Glutamatergic neuron (in vitro differentiated cells): ENCODE data around the gene C9orf153. TPM values are rescaled to one million over a fixed set of nuclear protein-coding genes. Genes with fewer than 3 reads are reported as not detected.

Experiments
- DNase-seq: peaks from one replicate; pipeline ENCODE4 v3.0.0; 2022
- H3K27ac Mint-ChIP-seq: one replicate; pipeline ENCODE4 v1.8.0; 2020; ENCODE audit warnings: mild to moderate bottlenecking, mixed read lengths, inconsistent platforms; ENCODE audit not compliant: unreplicated experiment
- H3K27me3 Mint-ChIP-seq: one replicate; pipeline ENCODE4 v1.8.0; 2020; ENCODE audit warnings: mild to moderate bottlenecking, moderate library complexity, mixed read lengths, inconsistent platforms; ENCODE audit not compliant: unreplicated experiment
- H3K36me3 Mint-ChIP-seq: one replicate; pipeline ENCODE4 v1.8.0; 2020; ENCODE audit warnings: mild to moderate bottlenecking, mixed read lengths, inconsistent platforms; ENCODE audit not compliant: unreplicated experiment
- H3K4me1 Mint-ChIP-seq: one replicate; pipeline ENCODE4 v1.8.0; 2020; ENCODE audit warnings: mild to moderate bottlenecking, low read depth, mixed read lengths, inconsistent platforms; ENCODE audit not compliant: unreplicated experiment
- H3K4me3 Mint-ChIP-seq: one replicate; pipeline ENCODE4 v1.8.0; 2020; ENCODE audit warnings: mild to moderate bottlenecking, mixed read lengths, inconsistent platforms; ENCODE audit not compliant: unreplicated experiment
- H3K9me3 Mint-ChIP-seq: one replicate; pipeline ENCODE4 v1.8.0; 2020; ENCODE audit warnings: mild to moderate bottlenecking, moderate library complexity, mixed read lengths, inconsistent platforms; ENCODE audit not compliant: unreplicated experiment
- total RNA-seq: library from RNA; stranded (reverse); fragmentation: NEBNext Ultra II Directional; extraction: Animal tissue kit (Norgen Biotek cat#: 25700); gene quantifications from one replicate; pipeline ENCODE4 v1.2.1, GENCODE V29; 2021; ENCODE audit not compliant: unreplicated experiment
- TF ChIP-seq, protein P1 (sequence below): fragments of 200-600 bp; sonication (generic); IDR thresholded peaks from one replicate; pipeline ENCODE4 v1.5.0; 2021; ENCODE audit not compliant: partially characterized antibody, unreplicated experiment

The C9orf153 gene
- total RNA-seq, 1 donor from 2014 or later, result 0.27 TPM

DNA sequence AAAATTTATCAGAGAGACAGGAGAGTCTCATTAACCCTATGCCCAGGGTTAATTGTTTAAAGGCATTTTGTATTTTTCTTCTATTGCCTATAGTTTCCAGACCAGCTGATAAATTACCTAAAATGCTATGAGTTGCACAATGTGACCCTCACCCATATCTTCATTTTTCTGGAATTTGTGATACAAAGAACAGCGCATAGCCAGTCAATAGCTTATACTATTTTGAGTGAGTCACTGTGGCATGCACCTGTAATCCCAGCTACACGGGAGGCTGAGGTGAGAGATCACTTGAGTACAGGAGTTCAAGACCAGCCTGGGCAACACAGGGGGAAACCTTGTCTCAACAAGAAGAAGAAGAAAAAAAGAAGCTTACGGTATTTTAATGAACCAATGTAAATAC, 2.8 kb downstream of the C9orf153 start:
- Mint-ChIP-seq H3K9me3 (peaks cover 14% of the 10 kb centered on the region), H3K27me3 (peaks cover 10% of the 10 kb centered on the region), H3K4me3 (no peak overlapping the region), H3K36me3 (peaks cover 16% of the 10 kb centered on the region), H3K27ac (peak overlapping the region; percentile 97), H3K4me1 (peaks cover 22% of the 10 kb centered on the region)
- TF ChIP-seq, protein P1, sequence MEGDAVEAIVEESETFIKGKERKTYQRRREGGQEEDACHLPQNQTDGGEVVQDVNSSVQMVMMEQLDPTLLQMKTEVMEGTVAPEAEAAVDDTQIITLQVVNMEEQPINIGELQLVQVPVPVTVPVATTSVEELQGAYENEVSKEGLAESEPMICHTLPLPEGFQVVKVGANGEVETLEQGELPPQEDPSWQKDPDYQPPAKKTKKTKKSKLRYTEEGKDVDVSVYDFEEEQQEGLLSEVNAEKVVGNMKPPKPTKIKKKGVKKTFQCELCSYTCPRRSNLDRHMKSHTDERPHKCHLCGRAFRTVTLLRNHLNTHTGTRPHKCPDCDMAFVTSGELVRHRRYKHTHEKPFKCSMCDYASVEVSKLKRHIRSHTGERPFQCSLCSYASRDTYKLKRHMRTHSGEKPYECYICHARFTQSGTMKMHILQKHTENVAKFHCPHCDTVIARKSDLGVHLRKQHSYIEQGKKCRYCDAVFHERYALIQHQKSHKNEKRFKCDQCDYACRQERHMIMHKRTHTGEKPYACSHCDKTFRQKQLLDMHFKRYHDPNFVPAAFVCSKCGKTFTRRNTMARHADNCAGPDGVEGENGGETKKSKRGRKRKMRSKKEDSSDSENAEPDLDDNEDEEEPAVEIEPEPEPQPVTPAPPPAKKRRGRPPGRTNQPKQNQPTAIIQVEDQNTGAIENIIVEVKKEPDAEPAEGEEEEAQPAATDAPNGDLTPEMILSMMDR, result no peak
- no peak for DNase-seq

DNA sequence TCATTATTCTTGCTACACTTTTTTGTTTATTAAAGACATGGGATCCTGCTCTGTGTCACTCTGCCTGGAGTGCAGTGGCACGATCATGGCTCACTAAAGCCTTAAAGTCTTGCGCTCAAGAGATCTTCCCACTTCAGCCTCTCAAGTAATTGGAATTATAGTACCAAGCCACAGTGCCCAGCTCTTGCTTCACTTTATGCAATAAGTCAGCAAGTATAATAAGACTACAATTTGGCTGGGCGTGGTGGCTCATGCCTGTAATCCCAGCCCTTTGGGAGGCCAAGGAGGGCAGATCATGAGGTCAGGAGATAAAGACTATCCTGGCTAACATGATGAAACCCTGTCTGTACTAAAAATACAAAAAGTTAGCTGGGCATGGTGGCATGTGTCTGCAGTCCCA, 5.9 kb downstream of the C9orf153 start:
- Mint-ChIP-seq H3K9me3 (peaks cover 12% of the 10 kb centered on the region), H3K36me3 (peaks cover 25% of the 10 kb centered on the region), H3K4me1 (peaks cover 10% of the 10 kb centered on the region), H3K4me3 (no peak overlapping the region), H3K27me3 (peaks cover 5% of the 10 kb centered on the region), H3K27ac (no peak overlapping the region)
- no peak for DNase-seq
- TF ChIP-seq, protein P1, result no peak

DNA sequence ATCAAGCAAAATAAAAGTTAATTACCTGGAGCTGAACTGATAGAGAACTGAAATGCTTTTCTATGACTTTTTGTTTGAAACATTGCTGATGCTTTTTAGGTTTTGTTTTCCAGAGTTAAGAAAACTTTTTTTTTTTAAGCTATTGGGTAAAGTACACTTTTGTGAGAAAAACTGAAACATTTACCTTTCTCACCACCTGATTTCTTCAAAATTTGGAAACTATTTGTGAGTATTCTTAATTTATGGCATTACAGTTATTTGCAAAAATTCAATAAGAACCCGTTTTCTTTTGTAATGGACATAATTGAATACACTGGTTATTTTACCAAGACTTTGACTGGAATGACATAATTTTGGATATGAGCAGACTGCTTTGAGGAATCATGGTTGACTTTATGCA, 6.6 kb downstream of the C9orf153 start:
- Mint-ChIP-seq H3K4me3 (no peak overlapping the region), H3K9me3 (peaks cover 12% of the 10 kb centered on the region), H3K27ac (no peak overlapping the region), H3K27me3 (peaks cover 5% of the 10 kb centered on the region), H3K36me3 (peaks cover 25% of the 10 kb centered on the region), H3K4me1 (peaks cover 8% of the 10 kb centered on the region)
- no peak for DNase-seq
- TF ChIP-seq, protein P1, result no peak

DNA sequence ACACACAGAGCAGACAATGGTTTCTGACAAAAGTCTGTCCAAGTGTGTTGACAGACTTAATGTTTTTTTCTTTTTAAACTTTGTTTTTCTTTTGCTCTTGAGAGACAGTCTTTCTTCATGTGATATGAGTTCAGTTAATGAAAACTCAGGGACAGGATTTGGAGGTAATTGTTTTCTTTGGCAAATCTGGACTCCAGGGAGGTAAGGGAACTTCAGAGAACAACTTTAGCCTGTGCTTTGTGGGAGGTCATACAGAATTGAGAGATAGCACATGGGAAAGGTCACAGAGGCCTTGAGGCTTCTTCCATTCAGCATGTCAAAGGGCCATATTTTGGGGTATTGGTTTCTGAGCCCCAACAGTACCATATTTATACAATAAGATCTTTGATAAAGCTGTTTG, 9.3 kb downstream of the C9orf153 start:
- H3K27me3 Mint-ChIP-seq, result no peaks in the 10 kb centered on the region
- H3K9me3 Mint-ChIP-seq, result peaks cover 5% of the 10 kb centered on the region
- peaks cover 17% of the 10 kb centered on the region for H3K36me3 Mint-ChIP-seq
- TF ChIP-seq, protein P1, result no peak
- no peak for DNase-seq
- H3K4me3 Mint-ChIP-seq, result no peak overlapping the region
- H3K27ac Mint-ChIP-seq, result no peak overlapping the region
- no peaks in the 10 kb centered on the region for H3K4me1 Mint-ChIP-seq

DNA sequence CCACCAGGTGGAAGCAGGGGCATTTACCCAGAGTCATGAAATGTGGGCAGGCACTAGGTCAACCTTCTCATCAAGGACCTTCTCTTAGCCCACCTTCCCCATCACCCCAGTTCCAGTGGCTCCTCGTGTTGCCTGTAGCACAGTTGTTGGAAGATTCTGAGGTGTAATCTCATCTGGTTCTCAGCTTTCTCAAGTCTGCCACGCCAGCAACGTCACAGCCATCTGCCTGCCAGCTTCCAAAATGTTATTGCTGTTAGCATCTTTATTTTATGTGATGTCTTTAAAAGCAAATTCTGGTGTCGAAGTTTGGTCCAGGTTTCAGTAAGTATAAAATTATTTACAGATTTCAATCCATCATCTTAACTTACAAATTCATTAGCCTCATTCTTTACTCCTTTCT, 10.7 kb downstream of the C9orf153 start:
- H3K4me1 Mint-ChIP-seq, result no peaks in the 10 kb centered on the region
- peaks cover 4% of the 10 kb centered on the region for H3K9me3 Mint-ChIP-seq
- H3K36me3 Mint-ChIP-seq, result peaks cover 17% of the 10 kb centered on the region
- no peak for DNase-seq
- H3K4me3 Mint-ChIP-seq, result no peak overlapping the region
- TF ChIP-seq, protein P1, result no peak
- H3K27me3 Mint-ChIP-seq, result no peaks in the 10 kb centered on the region
- H3K27ac Mint-ChIP-seq, result no peak overlapping the region
